HG03520 (cell line): ENCODE data around the gene SMAD2.
"Not testable (repeated sequence)": the region's sequence is repeated elsewhere in the genome, so short reads cannot be mapped to it uniquely, and the experiment has no call there.

Experiments
- ATAC-seq: cut with Tn5 transposase; IDR thresholded peaks from one replicate; pipeline ENCODE4 v1.9.1; 2021; ENCODE audit warnings: mild to moderate bottlenecking, moderate library complexity; ENCODE audit not compliant: unreplicated experiment

The SMAD2 gene

GRCh38 chr18:47847635-47848034 lies 82.8 kb downstream of the SMAD2 start:
- no peak for ATAC-seq

GRCh38 chr18:47846431-47846830 lies 84.0 kb downstream of the SMAD2 start:
- ATAC-seq, result no peak

- ATAC-seq, result no peak
Observed at GRCh38 chr18:47844828-47845498, 85.5 kb downstream of the SMAD2 start.

- no peak for ATAC-seq
Observed at GRCh38 chr18:47842836-47843235, 87.6 kb downstream of the SMAD2 start.

GRCh38 chr18:47838396-47838795 lies 92.1 kb downstream of the SMAD2 start:
- ATAC-seq, result no peak

- no peak for ATAC-seq
Observed at GRCh38 chr18:47832348-47832747, 98.1 kb downstream of the SMAD2 start.

- ATAC-seq, result no peak
Observed at GRCh38 chr18:47831351-47831750, 99.1 kb downstream of the SMAD2 start.

GRCh38 chr18:47830772-47831171 lies 99.7 kb downstream of the SMAD2 start:
- no peak for ATAC-seq

GRCh38 chr18:47829831-47830230 lies 100.6 kb downstream of the SMAD2 start:
- ATAC-seq, result no peak

GRCh38 chr18:47828031-47828430 lies 102.4 kb downstream of the SMAD2 start:
- ATAC-seq, result not testable (repeated sequence)

GRCh38 chr18:47826157-47827074 lies 104.0 kb downstream of the SMAD2 start:
- ATAC-seq, result no peak

- no peak for ATAC-seq
Observed at GRCh38 chr18:47821314-47821713, 109.1 kb downstream of the SMAD2 start.

GRCh38 chr18:47817795-47818077 lies 112.7 kb downstream of the SMAD2 start:
- no peak for ATAC-seq

GRCh38 chr18:47817017-47817794 lies 113.3 kb downstream of the SMAD2 start:
- ATAC-seq, result no peak

- ATAC-seq, result no peak
Observed at GRCh38 chr18:47815486-47816270, 114.8 kb downstream of the SMAD2 start.

- ATAC-seq, result no peak
Observed at GRCh38 chr18:47809420-47809819, 121.0 kb downstream of the SMAD2 start.

GRCh38 chr18:47802802-47803201 lies 127.7 kb downstream of the SMAD2 start:
- no peak for ATAC-seq

GRCh38 chr18:47801817-47802216 lies 128.6 kb downstream of the SMAD2 start:
- ATAC-seq, result no peak

- ATAC-seq, result no peak
Observed at GRCh38 chr18:47800756-47801155, 129.7 kb downstream of the SMAD2 start.

- no peak for ATAC-seq
Observed at GRCh38 chr18:47800248-47800647, 130.2 kb downstream of the SMAD2 start.

- ATAC-seq, result no peak
Observed at GRCh38 chr18:47799376-47799775, 131.1 kb downstream of the SMAD2 start.
